Kidney glomerular epithelial cell (primary cell): ENCODE results near the gene CTDNEP1.

Source experiments
- DNase-seq: peaks from one replicate; lab custom pipeline; 2025; lab: John Stamatoyannopoulos, UW

Gene CTDNEP1

GRCh38 chr17:7280519-7281073, 29.1 kb upstream of the CTDNEP1 start:
- DNase-seq: peak; percentile 69

GRCh38 chr17:7279448-7279847, 27.9 kb upstream of the CTDNEP1 start:
- DNase-seq: no peak

- no peak for DNase-seq
Observed at GRCh38 chr17:7266784-7267183, 15.2 kb upstream of the CTDNEP1 start.

GRCh38 chr17:7263801-7264078, 12.2 kb upstream of the CTDNEP1 start:
- DNase-seq: no peak

GRCh38 chr17:7262935-7263800, 11.6 kb upstream of the CTDNEP1 start:
- DNase-seq: no peak

- no peak for DNase-seq
Observed at GRCh38 chr17:7262192-7262934, 10.8 kb upstream of the CTDNEP1 start, which contains the start of gene CLDN7. Gene CLDN7 (minus strand): TSS chr17:7262478. CDS start chr17:7262043, 435 bp downstream.

GRCh38 chr17:7261379-7262191, 10.1 kb upstream of the CTDNEP1 start:
- DNase-seq: no peak

- no peak for DNase-seq
Observed at GRCh38 chr17:7260651-7261378, 9.3 kb upstream of the CTDNEP1 start.

- DNase-seq: no peak
Observed at GRCh38 chr17:7260151-7260550, 8.6 kb upstream of the CTDNEP1 start.

GRCh38 chr17:7259555-7259889, 8.0 kb upstream of the CTDNEP1 start:
- DNase-seq: no peak

GRCh38 chr17:7258731-7259554, 7.4 kb upstream of the CTDNEP1 start:
- no peak for DNase-seq

GRCh38 chr17:7256766-7257456, 5.4 kb upstream of the CTDNEP1 start:
- DNase-seq: no peak

GRCh38 chr17:7254511-7254910, 3.0 kb upstream of the CTDNEP1 start:
- DNase-seq: no peak

- no peak for DNase-seq
Observed at GRCh38 chr17:7253082-7253481, 1.5 kb upstream of the CTDNEP1 start.

GRCh38 chr17:7252176-7253043, 876 bp upstream of the CTDNEP1 start, which contains the start of gene ELP5:
Gene ELP5 (plus strand): TSS chr17:7252215. CDS start chr17:7252551, 336 bp downstream.
- peak; percentile 81 for DNase-seq

GRCh38 chr17:7250695-7251627, 573 bp downstream of the CTDNEP1 start:
- no peak for DNase-seq

- DNase-seq: no peak
Observed at GRCh38 chr17:7249830-7250229, 1.7 kb downstream of the CTDNEP1 start.

GRCh38 chr17:7249214-7249613, 2.3 kb downstream of the CTDNEP1 start:
- no peak for DNase-seq
